ENCODE data around the gene CCPG1.

Gene CCPG1

GRCh38 chr15:55318588-55319494 is 89.3 kb downstream of the CCPG1 start, which contains the start of the genes PIGB and PIGBOS1:
PIGB (plus strand) TSS chr15:55319222; CDS start chr15:55319251, 29 bp downstream.
PIGBOS1 (minus strand) TSS chr15:55319123; CDS start chr15:55317792, 1,331 bp downstream.
- DNase-seq (ENCODE audit: low spot score) = peak; percentile 80

All from CD4-positive, alpha-beta T cell treated with Interleukin-15 for 4 hours (primary cell).